ENCODE measurements around the gene SIGLEC12.
A peak's percentile ranks its signal among the peaks of the same experiment; 100 is the strongest.
"Not testable (repeated sequence)": the region's sequence is repeated elsewhere in the genome, so short reads cannot be mapped to it uniquely, and the experiment has no call there.

The SIGLEC12 gene

DNA sequence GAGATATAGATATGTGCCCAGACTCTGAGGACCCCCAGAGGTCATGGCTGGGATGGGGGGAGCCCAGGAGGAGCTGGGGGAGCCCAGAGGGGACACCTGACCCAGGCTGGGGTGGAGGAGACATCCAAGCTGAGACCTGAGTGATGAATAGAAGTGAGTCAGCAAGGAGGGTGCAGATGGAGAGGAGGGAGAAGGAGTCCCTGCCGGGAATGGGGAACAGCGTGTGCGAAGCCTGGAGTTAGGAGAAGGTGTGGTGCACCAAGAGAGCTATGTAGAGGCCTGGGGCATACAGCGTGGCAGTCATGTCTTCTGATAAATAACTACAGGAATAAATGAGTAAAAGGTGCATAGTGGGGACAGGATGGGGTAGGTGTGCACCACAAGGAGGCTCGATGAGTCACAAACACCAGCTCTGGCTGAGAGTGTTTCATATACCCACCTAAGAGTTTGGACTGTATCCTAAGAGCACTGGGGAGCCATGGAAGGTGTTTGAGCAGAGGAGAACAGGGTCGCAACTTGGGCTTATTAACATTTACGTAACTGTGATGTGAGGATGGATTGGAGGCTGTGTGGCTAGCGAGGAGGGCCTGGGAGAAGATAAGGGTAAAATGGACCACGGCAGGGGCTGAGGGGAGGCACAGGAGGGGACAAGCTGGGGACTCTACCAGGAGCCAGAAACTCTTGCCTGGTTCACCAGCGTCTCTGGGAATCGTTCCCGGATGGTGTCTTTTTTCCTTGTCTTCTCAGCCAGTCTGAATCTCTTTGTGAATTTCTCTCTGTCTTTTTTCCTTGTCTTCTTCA is 21.9 kb downstream of the SIGLEC12 start:
- DNase-seq: peak; percentile 54

DNA sequence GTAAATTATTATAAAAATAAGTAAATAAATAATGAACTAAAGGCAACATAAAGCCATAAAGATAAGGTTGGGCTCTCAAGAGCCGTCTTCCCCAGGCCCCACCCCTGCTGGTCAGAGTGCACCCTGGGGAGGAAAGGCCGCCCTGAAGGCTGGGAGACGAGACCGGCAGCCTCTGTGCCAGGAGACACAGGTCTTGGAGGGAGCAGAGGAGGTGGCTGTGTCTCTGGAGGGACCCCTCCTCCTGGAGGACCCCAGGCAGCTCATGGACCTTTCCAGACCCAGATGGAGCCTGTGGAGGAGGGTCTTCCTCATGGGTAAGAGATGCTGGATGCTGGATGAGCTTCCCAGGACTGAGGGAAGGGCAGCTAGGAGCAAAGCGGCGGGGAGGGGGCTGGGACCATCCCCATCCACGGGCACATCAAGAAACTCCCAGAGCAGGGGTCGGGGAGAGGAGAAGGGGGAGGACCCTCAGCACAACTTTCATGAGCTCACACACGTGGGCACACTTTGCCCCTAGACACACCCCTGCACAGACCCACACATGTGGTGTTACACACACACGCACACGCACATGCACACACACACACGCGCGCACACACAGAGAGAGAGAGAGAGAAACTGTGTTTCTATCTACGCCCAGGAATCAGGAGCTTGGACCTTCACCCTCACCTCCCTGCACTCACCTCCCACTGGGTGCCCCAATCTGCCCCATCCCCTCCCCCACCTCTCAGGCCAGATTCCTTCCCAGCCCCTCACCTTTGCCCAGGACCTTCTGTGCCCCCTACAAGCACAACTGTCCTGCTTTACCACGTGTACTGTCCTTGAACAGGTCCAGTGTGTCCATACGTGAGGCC is 23.0 kb downstream of the SIGLEC12 start, which contains the start of gene CEACAM18:
Gene CEACAM18 (plus strand): TSS at position 159 of the 854 bp plus-strand sequence.
- DNase-seq: no peak

DNA sequence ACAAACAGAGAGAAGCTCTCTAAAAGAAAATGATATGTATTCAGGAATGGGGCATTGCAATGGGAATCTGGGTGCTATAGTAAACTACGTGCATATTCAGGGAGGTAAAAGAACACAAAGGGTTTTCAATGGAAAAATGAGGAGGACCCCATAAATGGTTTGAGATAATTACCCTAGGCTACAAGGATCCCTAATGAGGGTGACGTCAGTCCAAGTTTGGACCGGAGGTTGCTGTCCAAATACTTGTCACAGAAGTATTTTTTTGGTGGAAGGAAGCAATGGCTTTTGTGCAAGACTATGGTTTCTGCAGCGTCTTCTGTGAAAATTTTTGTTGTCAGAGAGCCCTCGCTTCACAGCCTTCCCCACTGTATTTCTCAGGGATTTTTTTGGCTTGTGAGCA is 24.3 kb downstream of the SIGLEC12 start:
- no peak for DNase-seq

DNA sequence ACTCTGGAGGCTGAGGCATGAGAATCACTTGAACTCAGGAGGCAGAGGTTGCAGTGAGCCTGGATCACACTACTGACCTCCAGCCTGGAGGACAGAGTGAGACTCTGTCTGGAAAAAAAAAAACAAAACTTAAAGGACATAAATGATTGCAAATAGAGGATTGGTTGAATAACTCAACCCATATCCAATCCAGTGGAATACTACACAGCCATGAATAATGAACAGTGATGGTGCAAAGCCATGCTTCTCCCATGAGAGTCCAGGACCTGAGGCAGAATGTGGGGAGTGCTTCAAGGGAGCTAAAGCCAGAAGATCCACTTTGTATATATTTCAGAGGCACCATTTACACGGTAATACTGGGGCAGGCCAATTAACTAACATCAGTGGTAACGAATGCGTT is 25.4 kb downstream of the SIGLEC12 start:
- DNase-seq: no peak

DNA sequence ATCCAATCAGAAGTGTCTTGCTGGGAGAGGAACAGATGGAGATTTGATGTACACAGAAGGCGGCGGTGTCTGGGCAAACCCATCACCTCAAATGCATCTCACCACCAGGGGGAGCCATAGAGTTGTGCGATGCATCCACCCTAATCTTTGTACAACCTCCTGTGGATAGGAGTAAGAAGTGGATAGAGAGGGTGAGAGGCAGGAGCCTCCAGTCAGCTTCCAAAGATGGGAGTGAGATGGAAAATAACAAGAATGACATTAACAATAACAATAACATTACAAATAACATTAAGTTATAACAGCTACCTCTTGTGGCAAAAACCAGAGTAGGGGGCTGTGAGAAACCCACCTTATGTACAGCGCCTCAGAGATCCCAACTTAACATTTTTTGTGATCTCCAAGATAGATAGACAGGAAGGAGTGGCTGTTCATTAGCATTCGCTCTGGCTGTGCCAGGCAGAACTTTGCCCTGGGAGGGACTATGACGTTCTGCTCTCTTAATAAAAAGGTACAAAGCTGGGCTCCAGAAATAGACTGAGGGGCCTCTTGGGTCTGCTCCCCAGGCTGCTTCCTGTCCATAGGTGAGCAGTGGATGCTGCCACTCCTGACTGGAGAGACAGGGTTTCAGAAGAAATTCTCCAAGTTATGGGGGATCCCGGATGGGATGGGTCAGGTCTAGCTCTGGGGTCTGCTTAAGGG is 28.4 kb downstream of the SIGLEC12 start:
- DNase-seq: peak; percentile 94

DNA sequence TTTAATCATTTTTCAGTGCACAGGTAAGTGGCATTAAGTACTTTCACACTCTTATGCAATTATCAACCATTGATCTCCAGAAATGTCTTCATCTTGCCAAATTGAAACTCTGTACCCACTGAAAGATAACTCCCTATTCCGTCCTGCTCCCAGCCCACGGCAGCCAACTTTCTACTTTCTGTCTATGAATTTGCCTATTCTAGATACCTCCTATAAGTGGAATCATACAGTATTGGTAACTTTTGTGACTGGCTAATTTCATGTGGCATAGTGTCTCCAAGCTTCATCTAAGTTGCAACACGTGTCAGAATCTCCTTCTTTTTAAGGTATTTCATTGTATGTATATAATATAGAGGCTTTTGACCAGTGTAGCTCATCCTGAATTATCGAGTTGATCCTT is 29.0 kb downstream of the SIGLEC12 start:
- DNase-seq: no peak

DNA sequence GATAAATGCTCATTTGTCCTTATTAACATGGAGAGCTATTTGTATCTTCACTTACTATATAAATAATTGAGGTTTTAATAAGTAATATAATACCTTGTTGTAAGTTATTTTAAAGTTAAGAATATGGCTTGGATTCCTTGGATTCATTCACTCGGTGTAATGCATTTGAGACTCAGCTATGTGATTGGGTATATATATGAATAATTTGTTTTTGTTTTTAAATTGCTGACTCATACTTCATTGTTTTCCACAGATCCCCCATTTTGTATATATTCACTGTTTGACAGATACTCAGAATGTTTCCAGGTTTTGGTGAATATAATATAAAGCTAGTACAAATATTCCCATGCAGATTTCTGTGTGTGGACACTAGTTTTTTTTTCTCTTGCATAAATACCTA is 30.1 kb downstream of the SIGLEC12 start:
- no peak for DNase-seq

DNA sequence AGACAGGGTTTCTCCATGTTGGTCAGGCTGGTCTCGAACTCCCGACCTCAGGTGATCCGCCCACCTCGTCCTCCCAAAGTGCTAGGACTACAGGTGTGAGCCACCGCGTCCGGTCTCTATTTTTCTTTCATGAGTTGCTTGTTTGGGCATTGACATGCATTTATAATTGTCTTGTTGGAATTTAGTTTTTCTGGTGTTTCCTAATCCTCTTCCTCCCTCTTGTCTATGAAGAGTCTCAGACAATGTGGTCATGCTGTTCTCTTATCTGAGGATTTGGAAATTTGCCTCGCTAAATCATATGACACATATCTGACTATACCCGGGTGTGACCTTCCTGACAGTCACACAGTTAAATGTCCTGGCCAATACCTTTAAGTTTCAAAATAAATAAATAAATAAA is 30.6 kb downstream of the SIGLEC12 start:
- no peak for DNase-seq

DNA sequence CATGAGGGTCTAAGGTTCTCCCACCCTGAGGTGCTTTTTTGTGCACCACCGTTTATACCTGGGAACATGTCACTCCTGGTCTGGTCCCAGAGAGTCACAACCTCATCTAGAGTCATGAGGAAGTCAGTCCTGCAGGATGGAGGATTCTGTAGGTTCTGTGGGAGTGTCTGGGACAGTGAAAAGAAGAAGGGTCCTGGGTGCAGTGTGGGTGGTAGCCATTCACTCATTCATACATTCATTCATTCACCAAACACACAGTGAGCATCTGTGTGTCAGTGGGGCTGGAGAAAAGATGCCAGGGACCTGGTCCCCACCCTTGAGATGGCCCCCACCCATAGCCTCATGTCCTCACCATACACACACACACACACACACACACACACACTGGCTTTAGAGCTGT is 32.0 kb downstream of the SIGLEC12 start:
- DNase-seq: no peak

DNA sequence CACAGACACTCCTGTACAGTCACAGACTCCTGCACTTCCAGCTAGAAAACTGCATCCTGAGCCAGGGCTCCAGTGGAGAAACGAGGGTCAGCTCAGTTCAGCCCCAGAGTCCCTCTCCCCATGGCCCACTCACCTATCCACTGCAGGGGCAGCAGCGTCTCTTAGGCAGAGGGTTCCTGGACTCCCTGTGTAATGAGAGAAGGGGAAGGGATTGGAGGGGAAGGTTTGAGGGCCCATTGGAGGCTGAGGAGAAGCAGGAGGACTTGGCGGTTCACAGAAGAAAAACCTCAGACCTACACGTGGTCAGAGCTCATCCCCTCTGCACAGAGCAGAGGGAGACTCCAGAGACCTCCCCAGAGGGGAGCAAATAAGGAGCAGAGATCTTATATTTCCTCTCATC is 32.4 kb downstream of the SIGLEC12 start:
- no peak for DNase-seq

DNA sequence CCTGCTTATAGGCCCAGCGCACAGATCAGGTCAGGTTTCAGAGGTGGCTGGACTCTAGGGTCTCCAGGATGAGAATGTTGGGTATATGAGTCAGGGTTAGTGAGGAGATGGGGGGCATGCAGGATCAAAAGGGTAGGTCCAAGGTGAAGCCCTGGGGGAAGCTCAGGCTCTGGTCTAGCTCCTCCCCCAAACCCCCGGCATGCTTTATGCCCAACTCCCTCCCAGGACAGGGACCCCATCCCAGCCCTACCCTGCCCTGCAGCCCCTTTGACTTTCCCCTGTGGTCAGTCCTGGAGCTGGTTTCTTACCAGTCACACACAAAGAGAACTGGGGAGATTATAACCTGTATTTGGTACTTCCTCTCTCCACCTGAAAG is 33.1 kb downstream of the SIGLEC12 start:
- no peak for DNase-seq

DNA sequence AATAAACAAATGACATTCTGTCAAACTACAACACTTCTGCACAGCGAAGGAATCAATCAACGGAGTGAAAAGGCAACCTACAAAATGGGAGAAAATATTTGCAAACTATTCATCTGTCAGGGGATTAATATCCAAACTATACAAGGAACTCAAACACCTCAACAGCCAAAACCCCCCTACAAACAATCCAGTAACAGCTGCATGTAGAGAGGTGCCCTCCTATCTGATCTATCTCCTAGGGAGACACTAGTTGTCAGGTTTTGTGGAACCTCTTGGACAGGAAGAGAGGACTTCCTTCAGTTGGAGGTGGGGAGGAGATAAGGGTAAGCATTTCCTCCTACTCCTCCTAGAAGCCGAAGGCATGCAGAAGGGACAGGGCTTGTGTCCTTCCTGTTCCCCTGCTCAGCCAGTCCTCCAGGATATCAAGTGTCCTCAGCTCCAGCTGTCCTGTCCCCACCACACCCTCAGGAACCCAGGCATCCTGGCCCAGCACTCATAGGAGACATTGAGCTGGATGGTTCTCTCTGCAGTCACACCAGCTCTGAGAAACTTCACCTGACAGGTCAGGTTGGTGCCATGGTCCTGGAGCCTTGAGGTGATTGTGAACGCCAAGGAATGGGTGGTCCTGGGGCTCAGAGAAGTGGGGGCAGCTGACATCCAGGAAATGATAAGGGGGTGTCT is 33.6 kb downstream of the SIGLEC12 start:
- no peak for DNase-seq

DNA sequence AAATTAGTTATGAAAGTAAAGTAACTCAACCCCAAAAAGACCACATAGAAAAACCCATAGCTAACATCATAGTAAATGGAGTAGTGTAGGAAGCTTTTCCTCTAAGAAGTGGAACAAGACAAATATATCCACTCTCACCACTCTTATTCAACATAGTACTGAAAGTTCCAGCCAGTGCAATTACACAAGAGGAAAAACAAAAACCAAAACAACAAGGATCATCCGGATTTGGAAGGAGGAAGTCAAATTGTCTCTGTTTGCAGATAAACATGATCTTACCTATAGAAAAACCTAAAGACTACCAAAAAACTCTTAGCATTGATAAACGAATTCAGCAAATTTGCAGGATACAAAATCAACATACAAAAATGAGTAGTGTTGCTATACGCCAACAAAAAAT is 34.9 kb downstream of the SIGLEC12 start:
- DNase-seq: no peak

DNA sequence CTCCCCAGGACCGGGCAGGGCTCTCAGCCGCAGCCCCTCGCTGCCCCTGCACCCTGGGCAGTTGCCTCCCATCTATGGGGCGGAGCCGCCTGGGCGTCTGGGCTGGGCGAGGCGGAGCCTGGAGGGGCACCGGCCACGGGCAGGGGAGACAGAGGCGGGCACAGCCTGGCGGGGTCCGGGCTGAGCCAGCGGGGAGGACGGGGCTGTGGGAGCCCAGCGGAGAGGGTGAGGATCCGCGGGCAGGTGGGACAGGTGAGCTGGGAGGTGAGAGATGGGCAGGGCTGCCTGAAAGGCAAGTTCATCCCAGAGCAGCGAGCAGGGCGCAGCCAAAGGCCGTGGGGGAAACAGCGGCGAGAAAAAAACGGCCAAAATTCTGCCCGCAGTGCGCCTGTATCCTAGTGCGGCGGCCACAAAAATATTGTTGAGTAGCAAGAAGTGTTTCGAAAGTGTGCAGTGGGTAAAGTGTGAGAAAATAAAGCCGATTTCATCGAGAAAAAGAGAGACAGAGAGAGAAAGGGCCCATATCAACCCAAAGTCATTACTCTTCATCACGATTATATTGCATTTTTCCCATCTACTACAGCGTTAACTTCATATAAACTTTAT is 37.5 kb downstream of the SIGLEC12 start:
- not testable (repeated sequence) for DNase-seq

DNA sequence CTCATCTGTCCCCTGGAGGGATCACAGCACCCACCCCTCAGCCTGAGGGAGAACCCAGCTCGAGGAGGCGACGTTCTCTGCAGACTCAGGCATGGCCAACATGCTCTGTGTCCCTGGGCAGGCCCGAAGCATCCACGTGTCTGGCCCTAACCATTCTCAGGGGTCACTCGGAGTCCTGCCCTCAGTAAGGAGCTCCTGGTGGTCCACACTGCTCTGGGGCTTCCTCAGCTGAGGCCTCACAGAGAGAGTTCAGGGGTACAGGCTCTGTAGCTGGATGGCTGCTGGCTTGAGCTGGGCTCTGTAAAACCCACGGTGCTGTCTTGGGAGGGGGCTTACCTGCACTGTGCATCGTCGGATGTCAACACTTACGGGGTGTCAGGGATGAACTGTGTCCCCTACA is 38.9 kb downstream of the SIGLEC12 start:
- DNase-seq: no peak

DNA sequence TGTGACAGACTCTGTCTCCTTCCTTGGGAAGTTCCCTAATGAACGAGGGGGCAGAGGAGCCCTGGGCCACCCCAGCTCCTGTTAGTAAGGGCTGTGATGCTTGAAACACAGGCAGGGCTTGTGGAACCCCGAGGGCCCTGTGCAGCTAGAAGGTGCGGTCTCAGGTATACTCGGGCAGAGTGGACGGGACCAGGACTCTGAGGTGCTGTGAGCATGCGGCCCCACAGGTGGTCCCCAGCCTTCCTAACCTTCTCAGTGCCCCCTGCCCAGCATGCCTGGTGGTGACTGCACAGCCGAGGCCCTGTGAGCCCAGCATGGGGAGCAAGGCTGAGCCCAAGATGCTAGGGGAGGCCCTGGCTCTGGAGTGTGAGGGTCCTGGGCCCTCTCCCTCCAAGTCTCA is 39.3 kb downstream of the SIGLEC12 start:
- no peak for DNase-seq

DNA sequence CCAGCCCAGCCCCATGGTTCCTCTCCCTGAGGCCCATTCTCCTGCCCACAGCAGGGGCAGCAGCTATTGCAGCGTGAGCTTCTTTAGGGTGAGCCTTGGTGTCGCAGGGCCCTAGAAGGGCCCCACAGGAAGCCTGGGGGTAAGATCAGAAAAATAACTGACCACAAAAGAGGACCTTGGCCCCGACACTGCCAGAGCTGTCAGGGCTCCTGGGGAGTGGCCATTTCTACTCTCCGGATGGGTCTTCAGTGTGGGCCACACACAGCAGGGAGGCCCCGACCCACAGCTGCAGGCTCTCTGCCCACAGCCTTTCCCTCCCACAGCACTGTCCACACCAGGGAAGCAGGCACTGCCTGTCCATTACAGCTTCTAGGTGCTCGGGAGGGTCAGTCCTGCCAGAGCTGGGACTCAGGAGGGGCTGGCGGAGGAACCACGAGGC is 39.9 kb downstream of the SIGLEC12 start:
- DNase-seq: no peak

DNA sequence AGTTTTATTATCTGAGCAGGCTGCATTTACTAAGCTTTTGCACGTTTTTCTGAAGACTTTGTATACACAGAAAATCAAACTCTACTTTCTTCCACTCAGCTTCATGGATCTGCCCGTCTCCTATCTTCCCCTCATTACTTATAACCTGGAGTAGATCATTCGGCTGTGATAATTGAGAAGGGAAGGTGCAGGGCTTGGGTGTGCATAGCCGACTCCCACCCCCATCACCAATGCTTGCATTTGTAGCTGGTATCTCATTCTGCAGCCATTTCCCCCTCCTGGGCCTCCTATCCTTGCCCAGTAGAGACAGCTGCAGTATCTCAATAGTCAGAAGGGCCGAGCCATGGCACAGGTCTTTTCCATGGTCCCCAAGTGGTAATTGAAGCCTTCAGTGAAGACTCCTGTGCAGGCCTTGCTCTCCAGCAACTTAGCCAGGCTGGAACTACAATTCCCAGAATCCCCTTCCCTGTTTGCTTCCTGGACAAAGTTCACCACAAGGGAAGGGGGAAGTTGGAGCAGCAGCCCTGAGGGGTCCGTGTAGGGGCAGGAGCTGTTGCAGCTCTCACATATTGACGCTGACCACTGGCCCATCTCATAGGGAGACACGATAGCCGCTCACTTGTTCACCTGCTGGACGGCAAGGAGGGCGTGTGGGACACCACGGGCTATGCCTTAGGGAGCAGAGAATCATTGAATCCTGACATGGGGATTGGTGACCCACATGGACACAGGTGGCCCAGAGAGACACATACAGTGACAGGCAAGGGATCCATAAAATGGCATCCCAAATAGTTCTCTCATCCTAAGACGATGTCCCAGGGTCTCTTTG is 41.2 kb downstream of the SIGLEC12 start:
- DNase-seq: no peak

DNA sequence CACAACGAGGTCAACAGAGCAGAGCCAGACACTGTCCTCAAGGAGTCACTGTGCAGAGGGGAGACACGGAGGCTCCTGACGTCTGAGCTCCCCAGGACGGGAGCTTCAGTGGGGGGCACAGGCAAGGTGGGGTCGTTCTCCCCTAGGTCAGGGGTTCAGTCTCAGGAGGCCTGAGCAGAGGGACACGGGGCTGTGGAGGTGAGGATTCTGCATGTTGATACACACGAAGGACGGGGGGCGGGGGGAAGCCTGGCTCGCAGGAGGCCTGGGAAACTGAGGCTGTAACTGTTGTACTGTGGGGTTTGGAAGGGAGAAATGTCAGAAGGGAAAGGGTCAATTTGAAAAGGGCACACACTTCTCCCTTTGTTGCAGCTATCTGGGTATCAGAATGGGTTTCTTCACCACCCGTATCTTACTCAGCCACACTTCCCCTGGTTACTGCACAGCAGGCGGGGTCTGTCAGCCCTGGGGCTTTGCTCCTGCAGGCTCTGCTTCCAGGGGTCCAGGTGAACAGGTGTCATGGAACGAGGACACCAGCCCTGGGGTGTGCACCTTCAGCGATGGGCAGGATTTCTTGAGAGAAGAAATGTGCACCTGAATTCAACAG is 42.6 kb downstream of the SIGLEC12 start:
- no peak for DNase-seq

DNA sequence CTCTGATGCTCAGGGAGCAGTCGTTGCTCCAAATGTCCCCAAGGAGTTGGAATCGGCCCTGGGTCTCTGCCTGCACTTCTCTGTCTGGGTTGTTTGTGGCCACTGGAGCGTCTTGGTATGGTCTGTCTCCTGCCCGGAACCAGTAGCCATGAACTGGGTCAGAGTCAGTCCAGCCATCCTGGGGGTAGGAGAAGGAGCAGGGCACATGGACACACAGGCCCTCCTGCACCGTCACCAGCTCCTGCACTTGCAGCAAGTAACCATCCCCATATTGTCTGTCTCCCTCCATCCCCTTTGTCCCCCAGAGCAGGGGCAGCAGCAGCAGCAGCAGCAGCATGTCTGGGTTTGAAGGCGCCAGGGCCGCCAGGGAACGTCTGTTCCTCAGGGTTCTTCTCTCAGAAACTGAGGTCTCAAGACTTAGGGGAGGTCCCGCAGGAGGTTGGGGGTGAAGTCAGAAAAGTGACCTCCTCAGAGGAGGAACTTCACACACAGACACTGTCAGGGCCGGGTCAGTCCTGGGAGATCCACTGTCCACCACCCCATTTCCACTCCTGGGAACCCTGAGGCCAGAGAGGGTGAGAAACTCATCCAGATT is 43.5 kb downstream of the SIGLEC12 start, which contains the start of gene SIGLEC8:
Gene SIGLEC8 (minus strand): TSS at position 404 of the 595 bp plus-strand sequence. CDS start 67 bp downstream, at position 337.
- DNase-seq: no peak

Data from stimulated activated CD4-positive, alpha-beta T cell treated with anti-CD3 and anti-CD28 coated beads, Interleukin-15, amount 100 ng/mL, for 24 hours (primary cell).